Panc1 (cell line): ENCODE data around the gene DEFB123. TPM values are rescaled to one million over a fixed set of nuclear protein-coding genes. Genes with fewer than 3 reads are reported as not detected.
A peak's percentile ranks its signal among the peaks of the same experiment; 100 is the strongest.

ENCODE experiments used
- ATAC-seq: fragments of 200-7000 bp; cut with Tn5 transposase; 2 replicates; pipeline ENCODE4 v1.9.1; 2020; ENCODE audit warnings: mild to moderate bottlenecking, moderate library complexity
- BruUV-seq: library from RNA; stranded (reverse); fragments of 400-500 nt; replicated peaks from 2 replicates; lab custom pipeline; 2021; lab: Mats Ljungman, UMichigan
- CTCF ChIA-PET: fragments of 300-600 bp; sonication (Branson Sonifier 250); formaldehyde crosslinking; loops from one replicate; lab custom pipeline; 2022; ENCODE audit warnings: antibody characterized with exemption; lab: Charles Lee
- POLR2A ChIA-PET: fragments of 300-600 bp; sonication (Branson Sonifier 250); formaldehyde crosslinking; loops from one replicate; lab custom pipeline; 2022; ENCODE audit warnings: antibody characterized with exemption; lab: Charles Lee
- DNase-seq: peaks from one replicate; pipeline ENCODE4 v3.0.0-alpha.2; 2010; ENCODE audit warnings: low read depth, low spot score
- H3K27ac ChIP-seq: 2 replicates; pipeline ENCODE4 v1.5.1; 2011; ENCODE audit warnings: mild to moderate bottlenecking, low read length, inconsistent platforms
- H3K27me3 ChIP-seq: fragments of 200-500 bp; sonication (Bioruptor generic); 2 replicates; pipeline ENCODE4 v1.6.0; 2014; ENCODE audit warnings: low read length, inconsistent platforms; ENCODE audit not compliant: control insufficient read depth, insufficient read depth
- H3K36me3 ChIP-seq: fragments of 200-500 bp; sonication (Bioruptor generic); 2 replicates; pipeline ENCODE4 v1.5.1; 2014; ENCODE audit warnings: inconsistent platforms, mild to moderate bottlenecking, low read length, moderate library complexity; ENCODE audit not compliant: control insufficient read depth, insufficient read depth
- H3K4me1 ChIP-seq: 2 replicates; pipeline ENCODE4 v1.5.1; 2011; ENCODE audit warnings: inconsistent platforms, mild to moderate bottlenecking, low read length, moderate library complexity; ENCODE audit not compliant: control insufficient read depth, insufficient read depth
- H3K4me3 ChIP-seq, 2 experiments: 2 replicates each; pipeline ENCODE4 v1.5.1; 2011 to 2012; ENCODE audit warnings: low read depth in 2 of 2, low read length in 2 of 2, mild to moderate bottlenecking in 2 of 2, inconsistent platforms in 1 of 2, moderate library complexity in 1 of 2
- H3K9me3 ChIP-seq: fragments of 200-500 bp; sonication (Bioruptor generic); 2 replicates; pipeline ENCODE4 v1.5.1; 2014; ENCODE audit warnings: low read depth, mild to moderate bottlenecking, inconsistent platforms, low read length, moderate library complexity; ENCODE audit not compliant: control insufficient read depth, insufficient read depth
- POLR2AphosphoS5 ChIP-seq: IDR thresholded peaks from 2 replicates; pipeline ENCODE4 v1.6.1; 2012; ENCODE audit warnings: mild to moderate bottlenecking, low read depth, low read length, moderate library complexity
- REST ChIP-seq, 2 experiments: IDR thresholded peaks; 2 replicates each; pipeline ENCODE4 v1.6.1; 2011 to 2012; ENCODE audit warnings: low read depth in 2 of 2, control low read depth in 1 of 2, low read length in 1 of 2, mild to moderate bottlenecking in 1 of 2, moderate library complexity in 1 of 2; ENCODE audit not compliant: insufficient read depth in 1 of 2
- SIN3A ChIP-seq: IDR thresholded peaks from 2 replicates; pipeline ENCODE4 v1.6.1; 2012; ENCODE audit warnings: low read depth, mild to moderate bottlenecking, low read length, moderate library complexity, borderline replicate concordance; ENCODE audit not compliant: insufficient read depth
- TCF7L2 ChIP-seq: IDR thresholded peaks from 2 replicates; pipeline ENCODE4 v1.6.1; 2011; ENCODE audit warnings: mild to moderate bottlenecking, low read depth, low read length, inconsistent platforms
- in situ Hi-C: cut with HindIII; loops from 2 replicates; pipeline ENCODE4 v1.10.0; 2016; ENCODE audit warnings: low sequenced_read_pairs, low pct_unique_long_range_greater_than_20kb
- intact Hi-C: fragments of 100-400 bp; cut with micrococcal nuclease; formaldehyde crosslinking; loops from one replicate; pipeline ENCODE4 v1.10.0; 2022; ENCODE audit not compliant: unreplicated experiment
- total RNA-seq: library from RNA; stranded (reverse); gene quantifications from one replicate; pipeline ENCODE4 v1.2.1, GENCODE V29; 2021; ENCODE audit not compliant: unreplicated experiment
- TF ChIP-seq, protein P1 (sequence below): fragments of 450-650 bp; IDR thresholded peaks from 2 replicates; pipeline ENCODE4 v1.5.1; 2017; ENCODE audit warnings: mild to moderate bottlenecking

DEFB123 gene
- total RNA-seq, 1 experiment from 2014 or later: not detected

DNA sequence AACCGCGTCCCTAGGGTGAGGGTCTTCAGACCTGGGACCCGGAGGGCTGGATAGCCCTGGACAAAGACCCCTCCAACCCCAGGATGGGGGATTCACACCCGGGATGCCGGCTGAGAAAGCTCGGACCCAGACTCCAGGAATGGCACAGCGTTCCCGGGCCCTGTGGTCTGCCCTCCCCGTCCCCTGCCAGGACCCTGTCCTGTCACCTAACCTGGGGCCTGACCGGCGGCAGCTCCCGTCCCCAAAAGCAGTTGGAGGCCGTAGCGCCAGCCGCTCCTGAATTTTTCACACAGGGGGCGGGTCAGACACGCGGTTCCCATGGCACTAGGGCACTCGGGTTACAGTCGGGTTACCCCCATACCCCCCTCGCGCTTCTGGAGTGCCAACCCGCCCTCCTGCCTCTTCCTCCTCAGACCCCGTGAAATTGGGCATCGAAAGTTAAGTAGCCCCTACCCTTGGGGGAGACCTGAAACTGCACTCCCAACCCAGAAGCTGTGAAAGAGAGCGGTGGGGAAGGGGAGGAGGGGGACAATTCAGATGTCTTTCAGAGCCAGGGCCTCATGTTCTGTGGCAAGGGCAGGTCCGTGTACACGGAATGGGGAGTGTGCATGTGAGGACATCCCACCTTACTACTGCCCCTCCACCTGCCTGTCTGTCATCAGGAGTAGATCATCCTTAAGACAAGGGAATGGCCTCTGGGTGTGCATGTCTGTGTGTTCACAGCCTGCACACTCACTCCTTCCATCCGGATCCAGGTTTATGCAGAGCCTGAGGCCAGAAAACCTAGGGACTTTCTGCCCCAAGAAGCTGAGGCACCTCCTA is 35.3 kb downstream of the DEFB123 start:
- no TSS peak for BruUV-seq
- peaks cover 12% of the 10 kb centered on the region; the same call in 1 of the 2 replicates for H3K4me1 ChIP-seq
- TF ChIP-seq, protein P1, sequence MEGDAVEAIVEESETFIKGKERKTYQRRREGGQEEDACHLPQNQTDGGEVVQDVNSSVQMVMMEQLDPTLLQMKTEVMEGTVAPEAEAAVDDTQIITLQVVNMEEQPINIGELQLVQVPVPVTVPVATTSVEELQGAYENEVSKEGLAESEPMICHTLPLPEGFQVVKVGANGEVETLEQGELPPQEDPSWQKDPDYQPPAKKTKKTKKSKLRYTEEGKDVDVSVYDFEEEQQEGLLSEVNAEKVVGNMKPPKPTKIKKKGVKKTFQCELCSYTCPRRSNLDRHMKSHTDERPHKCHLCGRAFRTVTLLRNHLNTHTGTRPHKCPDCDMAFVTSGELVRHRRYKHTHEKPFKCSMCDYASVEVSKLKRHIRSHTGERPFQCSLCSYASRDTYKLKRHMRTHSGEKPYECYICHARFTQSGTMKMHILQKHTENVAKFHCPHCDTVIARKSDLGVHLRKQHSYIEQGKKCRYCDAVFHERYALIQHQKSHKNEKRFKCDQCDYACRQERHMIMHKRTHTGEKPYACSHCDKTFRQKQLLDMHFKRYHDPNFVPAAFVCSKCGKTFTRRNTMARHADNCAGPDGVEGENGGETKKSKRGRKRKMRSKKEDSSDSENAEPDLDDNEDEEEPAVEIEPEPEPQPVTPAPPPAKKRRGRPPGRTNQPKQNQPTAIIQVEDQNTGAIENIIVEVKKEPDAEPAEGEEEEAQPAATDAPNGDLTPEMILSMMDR: no peak
- TF ChIP-seq REST (IDR thresholded peaks at IDR 0.05; ENCODE audit: insufficient read depth in 1 of 2, low read depth in 2 of 2, low read length in 1 of 2) (no peak), POLR2AphosphoS5 (no peak), SIN3A (no peak)
- no peaks in the 10 kb centered on the region for H3K36me3 ChIP-seq
- no peaks in the 10 kb centered on the region for H3K9me3 ChIP-seq
- ChIA-PET CTCF (interaction anchor here (0.5 to 3.9 kb wide), 2 partner anchors 27 to 216 kb away, joined by 3 to 21 read pairs; no protein-coding TSS in a partner anchor), POLR2A (interaction anchor here (0.6 to 0.8 kb wide), 2 partner anchors 33 to 153 kb away, joined by 3 to 9 read pairs; no protein-coding TSS in a partner anchor)
- 0 out of 2 replicates have a peak, but pooled peaks cover 2% of the 10 kb centered on the region for H3K27me3 ChIP-seq
- ATAC-seq: peak; percentile 62
- DNase-seq: no peak
- intact Hi-C loops: no loop called here
- H3K4me3 ChIP-seq: peak overlapping the region; percentile 32 to 46
- H3K27ac ChIP-seq: no peak overlapping the region
- in situ Hi-C loops: no loop called here

DNA sequence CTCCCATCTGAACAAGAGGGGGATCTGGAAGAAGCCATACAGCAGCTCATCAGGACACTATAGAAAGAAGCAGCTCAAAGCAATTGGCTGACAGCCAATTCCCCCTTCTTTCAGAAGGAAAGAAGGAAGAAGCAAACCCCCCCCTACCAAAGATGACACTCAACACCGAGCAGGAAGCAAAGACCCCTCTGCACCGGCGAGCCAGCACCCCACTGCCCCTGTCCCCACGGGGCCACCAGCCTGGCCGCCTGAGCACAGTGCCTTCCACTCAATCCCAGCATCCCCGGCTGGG is 35.8 kb downstream of the DEFB123 start:
- ATAC-seq: no peak
- TF ChIP-seq SIN3A (no peak), REST (IDR thresholded peaks at IDR 0.05; ENCODE audit: insufficient read depth in 1 of 2, low read depth in 2 of 2, low read length in 1 of 2) (no peak), POLR2AphosphoS5 (no peak), TCF7L2 (no peak)
- TF ChIP-seq, protein P1: no peak

More for the DNA sequence above, 35.8 kb downstream of the DEFB123 start:
- intact Hi-C loops: no loop called here
- ChIA-PET POLR2A (interaction anchor here (0.8 kb wide), 1 partner anchor 33 kb away, joined by 9 read pairs; no protein-coding TSS in a partner anchor), CTCF (interaction anchor here (0.5 to 3.9 kb wide), 2 partner anchors 27 to 217 kb away, joined by 3 to 21 read pairs; no protein-coding TSS in a partner anchor)
- Histone ChIP-seq H3K36me3 (no peaks in the 10 kb centered on the region), H3K27me3 (0 out of 2 replicates have a peak, but pooled peaks cover 2% of the 10 kb centered on the region), H3K4me1 (peaks cover 12% of the 10 kb centered on the region; the same call in 1 of the 2 replicates), H3K4me3 (no peak overlapping the region), H3K9me3 (no peaks in the 10 kb centered on the region), H3K27ac (no peak overlapping the region)
- no TSS peak for BruUV-seq
- DNase-seq: no peak
- in situ Hi-C loops: no loop called here
